ENCODE results near the gene MXD3.

MXD3 gene

GRCh38 chr5:177303121-177303924, 8.4 kb downstream of the MXD3 start, which contains the start of the genes PRELID1 and RAB24:
TSS of gene PRELID1 (plus strand) at chr5:177303799. CDS start at chr5:177303986, 187 bp downstream.
TSS of gene RAB24 (minus strand) at chr5:177303719. CDS start at chr5:177303288, 431 bp downstream.
- peak within 1 kb of the TSS; percentile 84 for H3K27ac ChIP-seq
- CTCF ChIA-PET, result interaction anchor here (0.7 to 0.9 kb wide), 2 partner anchors 10 to 190 kb away, joined by 3 read pairs; no protein-coding TSS in a partner anchor
- DNase-seq (ENCODE audit: low spot score), result peak; percentile 88
- TF ChIP-seq CTCF (conservative IDR thresholded peaks at IDR 0.05; ENCODE audit: low read depth), result peak; percentile 53
- POLR2A ChIA-PET (ENCODE audit: low non-redundant PET), result interaction anchor here (0.7 kb wide), 1 partner anchor 138 kb away, joined by 3 read pairs; no protein-coding TSS in a partner anchor

GRCh38 chr5:177302354-177303110, 9.2 kb downstream of the MXD3 start:
- ChIA-PET CTCF (interaction anchor here (0.6 to 0.9 kb wide), 3 partner anchors 10 to 189 kb away, joined by 3 to 5 read pairs (median 5); partner anchors contain the start of gene MXD3), POLR2A (ENCODE audit: low non-redundant PET) (interaction anchor here (1.4 kb wide), 1 partner anchor 49 kb away, joined by 4 read pairs; the partner anchor contains the start of gene LMAN2)
- DNase-seq (ENCODE audit: low spot score), result no peak

GRCh38 chr5:177301503-177302165, 10.1 kb downstream of the MXD3 start:
- POLR2A ChIA-PET (ENCODE audit: low non-redundant PET), result interaction anchor here (0.5 to 1.4 kb wide), 2 partner anchors 50 to 86 kb away, joined by 4 read pairs; partner anchors contain the start of gene LMAN2
- no peak for TF ChIP-seq CTCF (conservative IDR thresholded peaks at IDR 0.05; ENCODE audit: low read depth)
- CTCF ChIA-PET, result interaction anchor here (0.6 to 1.1 kb wide), 5 partner anchors 11 to 420 kb away, joined by 3 to 5 read pairs (median 4); partner anchors contain the start of gene MXD3
- H3K27ac ChIP-seq, result peak overlapping the region; percentile 84
- DNase-seq (ENCODE audit: low spot score), result peak; percentile 91

More at GRCh38 chr5:177302354-177303110, 9.2 kb downstream of the MXD3 start:
- H3K27ac ChIP-seq, result peak overlapping the region; percentile 84
- no peak for TF ChIP-seq CTCF (conservative IDR thresholded peaks at IDR 0.05; ENCODE audit: low read depth)

GRCh38 chr5:177300951-177301350, 10.7 kb downstream of the MXD3 start:
- ChIA-PET POLR2A (ENCODE audit: low non-redundant PET) (interaction anchor here (1.4 kb wide), 1 partner anchor 51 kb away, joined by 4 read pairs; the partner anchor contains the start of gene LMAN2), CTCF (interaction anchor here (1.0 to 1.1 kb wide), 2 partner anchors 189 to 200 kb away, joined by 4 read pairs; no protein-coding TSS in a partner anchor)
- peak overlapping the region; percentile 84 for H3K27ac ChIP-seq
- TF ChIP-seq CTCF (conservative IDR thresholded peaks at IDR 0.05; ENCODE audit: low read depth), result no peak
- no peak for DNase-seq (ENCODE audit: low spot score)

- ChIA-PET CTCF (no interaction called here), POLR2A (ENCODE audit: low non-redundant PET) (interaction anchor here (0.7 kb wide), 1 partner anchor 106 kb away, joined by 3 read pairs; no protein-coding TSS in a partner anchor)
- DNase-seq (ENCODE audit: low spot score), result peak; percentile 49
- peak overlapping the region; percentile 69 for H3K27ac ChIP-seq
- no peak for TF ChIP-seq CTCF (conservative IDR thresholded peaks at IDR 0.05; ENCODE audit: low read depth)
Observed at GRCh38 chr5:177300236-177300880, 11.3 kb downstream of the MXD3 start.
